Heart left ventricle (tissue), 16 donors: Measurements from ENCODE around the gene CBX2. TPM values are rescaled to one million over a fixed set of nuclear protein-coding genes. Genes with fewer than 3 reads are reported as not detected.

Experiments used
- ATAC-seq, 4 donors: fragments of 200-7000 bp; cut with Tn5 transposase; one replicate each; pipeline ENCODE4 v1.9.1; 2020 to 2022; ENCODE audit warnings: moderate library complexity in 4 of 4, mild to moderate bottlenecking in 3 of 4, moderate number of reproducible peaks in 1 of 4
- DNase-seq, 5 donors: peaks; one replicate each; pipeline ENCODE4 v3.0.0-alpha.2; 2020
- H3K27ac ChIP-seq, 12 donors: fragments of 200-600 bp; sonication (generic) in 4 of 12; one replicate each; pipeline versions ENCODE4 v1.5.0 to v1.8.0; 2016 to 2022; ENCODE audit warnings: mild to moderate bottlenecking in 2 of 12
- H3K27me3 ChIP-seq, 9 donors: fragments of 200-600 bp; sonication (generic) in 2 of 9; one replicate each; pipeline versions ENCODE4 v1.5.1 to v1.8.0; 2016 to 2022; ENCODE audit warnings: mild to moderate bottlenecking in 3 of 9
- H3K36me3 ChIP-seq, 9 donors: fragments of 200-600 bp; sonication (generic) in 2 of 9; one replicate each; pipeline versions ENCODE4 v1.5.0 to v1.8.0; 2018 to 2022; ENCODE audit warnings: mild to moderate bottlenecking in 2 of 9
- H3K4me1 ChIP-seq, 12 donors: fragments of 200-600 bp; sonication (generic) in 4 of 12; one replicate each; pipeline versions ENCODE4 v1.5.0 to v1.8.0; 2016 to 2022; ENCODE audit warnings: mild to moderate bottlenecking in 3 of 12
- H3K4me3 ChIP-seq, 12 donors: fragments of 200-600 bp; sonication (generic) in 4 of 12; one replicate each; pipeline versions ENCODE4 v1.5.0 to v1.8.0; 2017 to 2022; ENCODE audit warnings: mild to moderate bottlenecking in 9 of 12, moderate library complexity in 4 of 12
- H3K9me3 ChIP-seq, 12 donors: fragments of 200-600 bp; sonication (generic) in 4 of 12; one replicate each; pipeline versions ENCODE4 v1.5.0 to v1.8.0; 2016 to 2022; ENCODE audit warnings: mild to moderate bottlenecking in 1 of 12
- POLR2A ChIP-seq, 2 donors: fragments of 450-650 bp; IDR thresholded peaks; one replicate each; pipeline ENCODE4 v1.6.1; 2017; ENCODE audit warnings: antibody characterized with exemption in 2 of 2, mild to moderate bottlenecking in 2 of 2, moderate library complexity in 2 of 2
- WGBS, 4 donors: extraction: QIAGEN DNeasy Blood & Tissue Kit in 2 of 4; methylation state at CpG; one replicate each; pipeline versions ENCODE4 v1.1.5 to v1.1.7; 2013 to 2018; 5-methylcytosine and 5-hydroxymethylcytosine counted together
- intact Hi-C, 10 donors: fragments of 100-400 bp; cut with DNase I; formaldehyde crosslinking; loops; one replicate each; pipeline versions ENCODE4 v1.11.1 to v1.14.2; 2022
- polyA plus RNA-seq, 2 donors: library from polyadenylated mRNA; stranded (reverse); fragments of 200-250 nt; gene quantifications; one replicate each; pipeline ENCODE4 v1.2.3, GENCODE V29; 2013
- total RNA-seq, 9 donors: library from RNA; depleted of rRNA in 2 of 9; stranded (reverse); fragments of >200 nt in 2 of 9; fragmentation: NEBNext Ultra II Directional in 3 of 9; extraction: Animal tissue kit (Norgen Biotek cat#: 25700) in 3 of 9; gene quantifications; one replicate each; pipeline versions ENCODE4 v1.1.0 to v1.2.4, GENCODE V29; 2016 to 2023
- TF ChIP-seq, protein P1 (sequence below), 12 donors: fragments of 200-600 bp; sonication (generic) in 4 of 12; IDR thresholded peaks; one replicate each; pipeline versions ENCODE4 v1.5.0 to v1.8.0; 2018 to 2022; ENCODE audit warnings: antibody characterized with exemption in 12 of 12, mild to moderate bottlenecking in 5 of 12
- donor health status: ischemic (EF 13 %, LVEDD 7.1; RV severe dilation, severe dysfunction).
- donor health status: healthy with polysubstance abuse.
- donor health status: DM: no; HTN: yes; CAD: no.
- donor health status: DM: no; HTN: no; CAD: no.
- donor health status: ischemic (EF 25% LVEDD 6.9; RV normal size, moderate dysfunction).
- donor health status: ischemic (EF 25% LVEDD 5.7; RV mildly dilated, moderate dysfunction).
- donor health status: healthy.
- donor health status: DM: yes; HTN: yes; CAD: no.
- donor health status: ischemic (EF 35%, LVEDD 5.7; RV mildly dilated, moderate dysfunction).
- donor health status: nonischemic (EF 11% LVEDD 7.7; RV severe dilation, severe dysfunction).
- donor health status: DM: yes; HTN: yes; CAD: no.
- donor health status: PGD.
- donor health status: ischemic (EF 29% LVEDD 5.4; RV normal size, mild dysfunction).
- donor health status: nonischemic (EF 23%, LVEDD 6.1; RV moderate dilation, normal function).

The CBX2 gene
- total and polyA plus RNA-seq, 11 donors: 2.4 to 4.3 (median 3.1) TPM

- WGBS, 4 donors: 1 to 4% (median 3%) methylated on average over 42 to 66 of the region's 66 CpGs
- Histone ChIP-seq H3K27ac (no peak overlapping the region), H3K36me3 (no peaks in the 10 kb centered on the region), H3K4me3 (peak overlapping the region in 10 of 12 donors; percentile 12 to 46 (median 27)), H3K9me3 (no peaks in the 10 kb centered on the region), H3K27me3 (peaks cover 73 to 94% (median 92%) of the 10 kb centered on the region in 9 donors), H3K4me1 (peaks cover 4 to 63% (median 34%) of the 10 kb centered on the region in 12 donors)
- TF ChIP-seq, protein P1, sequence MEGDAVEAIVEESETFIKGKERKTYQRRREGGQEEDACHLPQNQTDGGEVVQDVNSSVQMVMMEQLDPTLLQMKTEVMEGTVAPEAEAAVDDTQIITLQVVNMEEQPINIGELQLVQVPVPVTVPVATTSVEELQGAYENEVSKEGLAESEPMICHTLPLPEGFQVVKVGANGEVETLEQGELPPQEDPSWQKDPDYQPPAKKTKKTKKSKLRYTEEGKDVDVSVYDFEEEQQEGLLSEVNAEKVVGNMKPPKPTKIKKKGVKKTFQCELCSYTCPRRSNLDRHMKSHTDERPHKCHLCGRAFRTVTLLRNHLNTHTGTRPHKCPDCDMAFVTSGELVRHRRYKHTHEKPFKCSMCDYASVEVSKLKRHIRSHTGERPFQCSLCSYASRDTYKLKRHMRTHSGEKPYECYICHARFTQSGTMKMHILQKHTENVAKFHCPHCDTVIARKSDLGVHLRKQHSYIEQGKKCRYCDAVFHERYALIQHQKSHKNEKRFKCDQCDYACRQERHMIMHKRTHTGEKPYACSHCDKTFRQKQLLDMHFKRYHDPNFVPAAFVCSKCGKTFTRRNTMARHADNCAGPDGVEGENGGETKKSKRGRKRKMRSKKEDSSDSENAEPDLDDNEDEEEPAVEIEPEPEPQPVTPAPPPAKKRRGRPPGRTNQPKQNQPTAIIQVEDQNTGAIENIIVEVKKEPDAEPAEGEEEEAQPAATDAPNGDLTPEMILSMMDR (IDR thresholded peaks at IDR 0.05): peak; percentile 42 to 75 (median 63)
- no peak for TF ChIP-seq POLR2A (IDR thresholded peaks at IDR 0.05)
- DNase-seq (peak in 1 of 5 donors; percentile 33), ATAC-seq (peak in 3 of 4 donors; percentile 66 to 73 (median 72))
- intact Hi-C loops: loop anchor here in 3 of 10 donors (2.0 to 5.0 kb wide), 3 partner anchors 20 to 181 kb away; no protein-coding TSS in a partner anchor
Observed at GRCh38 chr17:79811011-79811867, 33.3 kb downstream of the CBX2 start.

DNA sequence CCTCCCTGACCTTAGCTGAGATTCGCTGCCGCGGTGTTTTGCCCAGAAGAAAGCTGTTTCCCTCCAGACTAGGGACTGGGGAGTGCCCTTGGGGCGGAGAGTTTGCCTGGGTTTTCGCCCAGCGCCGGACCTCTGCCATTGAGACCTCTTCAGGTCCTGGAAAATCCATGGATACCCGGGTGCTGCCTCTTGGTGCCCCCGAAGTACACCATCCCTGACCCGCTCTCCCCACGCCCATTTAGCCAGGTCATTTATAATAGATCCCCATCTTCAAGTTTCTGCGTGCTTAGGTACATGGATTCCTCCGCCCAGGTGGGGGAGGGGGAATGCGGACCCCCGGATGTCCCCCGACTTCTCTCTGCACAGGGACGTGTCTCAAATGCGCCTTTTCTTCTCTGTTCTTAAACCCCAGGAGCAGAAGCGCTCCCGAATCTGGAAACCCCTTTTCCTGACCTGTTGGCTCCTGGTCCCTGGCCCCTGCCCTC lies 34.0 kb downstream of the CBX2 start:
- H3K4me3 ChIP-seq: peak overlapping the region in 6 of 12 donors; percentile 21 to 46 (median 31)
- H3K36me3 ChIP-seq: no peaks in the 10 kb centered on the region
- H3K27me3 ChIP-seq: peaks cover 68 to 94% (median 90%) of the 10 kb centered on the region in 9 donors
- peaks cover 4 to 63% (median 34%) of the 10 kb centered on the region in 12 donors for H3K4me1 ChIP-seq
- intact Hi-C loops: loop anchor here in 4 of 10 donors (2.0 to 5.0 kb wide), 4 partner anchors 19 to 180 kb away; partner anchors contain the start of gene CBX4 (in 2 of the 4)
- TF ChIP-seq, protein P1 (IDR thresholded peaks at IDR 0.05): no peak
- no peak for TF ChIP-seq POLR2A (IDR thresholded peaks at IDR 0.05)
- no peak overlapping the region for H3K27ac ChIP-seq
- DNase-seq: no peak
- WGBS, 4 donors: 22 to 36% (median 25%) methylated on average over 20 of the region's 20 CpGs
- ATAC-seq: no peak
- H3K9me3 ChIP-seq: no peaks in the 10 kb centered on the region

DNA sequence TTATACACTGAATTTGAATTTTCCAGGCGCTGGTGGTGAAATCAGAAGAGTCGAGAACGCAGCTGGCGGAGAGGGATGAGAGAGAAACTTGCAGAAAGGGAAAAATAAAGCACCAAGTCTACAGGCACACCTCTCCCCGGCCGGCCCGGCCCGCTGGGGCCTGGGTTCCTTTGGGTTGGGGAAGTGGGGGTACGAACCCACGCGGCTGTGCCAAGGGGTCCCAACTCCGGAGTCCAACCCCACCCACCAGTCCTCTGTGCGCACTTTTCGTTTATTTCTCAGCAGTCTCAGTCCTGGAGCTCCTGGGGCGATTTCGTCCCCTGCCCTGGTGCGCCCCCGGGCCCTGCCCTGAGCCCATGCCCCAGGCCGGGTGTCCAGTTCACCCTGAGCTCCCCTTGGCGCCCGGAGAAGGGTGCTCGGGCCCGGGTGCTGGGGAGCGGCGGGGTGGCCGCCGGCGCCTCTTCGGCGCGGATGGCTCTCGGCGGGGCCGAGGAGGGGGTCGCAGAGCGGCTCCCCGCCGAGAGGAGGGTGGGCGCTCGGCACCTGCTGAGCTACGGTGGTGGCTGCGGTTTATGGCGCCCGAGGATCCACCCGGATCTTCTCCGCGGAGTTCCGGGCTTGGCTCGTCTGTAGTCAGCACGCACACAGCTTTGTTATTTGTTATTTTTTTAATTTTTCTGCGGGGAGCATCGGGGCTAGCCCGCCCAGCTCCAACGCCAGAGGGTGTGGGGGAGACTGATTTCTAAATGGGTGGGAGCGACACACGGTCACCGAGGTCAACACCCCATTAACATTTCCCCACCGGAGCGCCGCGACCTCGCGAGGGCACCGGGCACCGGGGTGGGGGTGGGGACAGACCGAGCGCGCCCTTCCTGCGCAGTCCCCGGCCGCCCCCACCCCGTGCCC lies 34.7 kb downstream of the CBX2 start:
- 19 to 43% (median 28%) methylated on average over 48 to 72 of the region's 72 CpGs for WGBS, 4 donors
- TF ChIP-seq POLR2A (IDR thresholded peaks at IDR 0.05): no peak
- TF ChIP-seq, protein P1 (IDR thresholded peaks at IDR 0.05): no peak
- Histone ChIP-seq H3K27ac (no peak overlapping the region), H3K27me3 (peaks cover 65 to 93% (median 83%) of the 10 kb centered on the region in 9 donors), H3K4me3 (peak overlapping the region in 11 of 12 donors; percentile 4 to 61 (median 40)), H3K4me1 (peaks cover 4 to 63% (median 34%) of the 10 kb centered on the region in 12 donors), H3K9me3 (no peaks in the 10 kb centered on the region), H3K36me3 (no peaks in the 10 kb centered on the region)
- ATAC-seq (no peak), DNase-seq (no peak)
- intact Hi-C loops: loop anchor here in 3 of 10 donors (2.0 to 5.0 kb wide), 2 partner anchors 26 to 180 kb away; partner anchors contain the start of gene CBX4 (in 2 of the 3)
